Adrenal gland (tissue), 12 donors: Measurements from ENCODE around the gene SARNP. TPM values are rescaled to one million over a fixed set of nuclear protein-coding genes. Genes with fewer than 3 reads are reported as not detected.

ENCODE experiments used
- DNase-seq, 7 donors: peaks; one replicate each; pipeline ENCODE4 v3.0.0-alpha.2; 2019 to 2020
- H3K27ac ChIP-seq, 5 donors: fragments of 200-600 bp; sonication (generic) in 4 of 5; 1 replicate in 3 of 5; 2 replicates in 2 of 5; pipeline versions ENCODE4 v1.5.1 to v1.8.0; 2016 to 2020; ENCODE audit warnings: mild to moderate bottlenecking in 1 of 5
- H3K27me3 ChIP-seq: fragments of 200-600 bp; 2 replicates; pipeline ENCODE4 v1.8.0; 2021
- H3K36me3 ChIP-seq, 2 donors: fragments of 200-600 bp; replicated peaks in 1 of 2; 1 replicate in 1 of 2; 2 replicates in 1 of 2; pipeline versions ENCODE4 v1.5.1 to v1.8.0; 2018 to 2022
- H3K4me1 ChIP-seq, 2 donors: fragments of 200-600 bp; replicated peaks in 1 of 2; 1 replicate in 1 of 2; 2 replicates in 1 of 2; pipeline versions ENCODE4 v1.5.1 to v1.8.0; 2018 to 2021
- H3K4me3 ChIP-seq, 4 donors: fragments of 200-600 bp; sonication (generic) in 3 of 4; one replicate each; pipeline ENCODE4 v1.5.1; 2016 to 2018
- H3K9me3 ChIP-seq, 3 donors: fragments of 200-600 bp; sonication (generic) in 1 of 3; replicated peaks in 1 of 3; 1 replicate in 2 of 3; 2 replicates in 1 of 3; pipeline versions ENCODE4 v1.5.1 to v1.8.0; 2016 to 2021
- CTCF ChIP-seq, 6 experiments: fragments of 450-650 bp in 4 of 6; fragments of 200-600 bp in 2 of 6; sonication (generic) in 1 of 6; IDR thresholded peaks; 1 replicate in 5 of 6; 2 replicates in 1 of 6; pipeline versions ENCODE4 v1.5.1 to v1.8.0; 2016 to 2021; ENCODE audit warnings: antibody characterized with exemption in 6 of 6, mild to moderate bottlenecking in 2 of 6, moderate library complexity in 1 of 6
- POLR2A ChIP-seq, 2 donors: fragments of 450-650 bp; IDR thresholded peaks; one replicate each; pipeline ENCODE4 v1.6.1; 2017; ENCODE audit warnings: antibody characterized with exemption in 2 of 2, mild to moderate bottlenecking in 2 of 2, moderate library complexity in 1 of 2
- WGBS, 4 donors: extraction: QIAGEN DNeasy Blood & Tissue Kit in 2 of 4; methylation state at CpG; one replicate each; pipeline versions ENCODE4 v1.1.5 to v1.1.7; 2013 to 2017; 5-methylcytosine and 5-hydroxymethylcytosine counted together
- intact Hi-C, 2 donors: fragments of 100-400 bp; cut with DNase I; formaldehyde crosslinking; loops; one replicate each; pipeline versions ENCODE4 v1.14.1 to v1.15.0; 2022 to 2023
- polyA plus RNA-seq, 3 donors: library from polyadenylated mRNA; stranded (reverse); fragments of 200-250 nt in 2 of 3; fragments of 350-450 nt in 1 of 3; fragmentation: Illumina TruSeq in 1 of 3; extraction: RNeasy Lipid Tissue Mini Kit (QIAGEN cat#74804) in 1 of 3; gene quantifications; one replicate each; pipeline ENCODE4 v1.2.3, GENCODE V29; 2013 to 2014
- total RNA-seq, 9 donors: library from RNA; depleted of rRNA in 4 of 9; stranded (reverse); fragments of >200 nt in 4 of 9; fragments of 120-200 nt in 1 of 9; fragmentation: NEBNext Ultra II Directional in 1 of 9; extraction: Animal tissue kit (Norgen Biotek cat#: 25700) in 1 of 9; gene quantifications; one replicate each; pipeline versions ENCODE4 v1.1.0 to v1.2.4, GENCODE V29; 2013 to 2023
- donor health status: healthy with polysubstance abuse.
- donor health status: Bipolar disorder and iron deficiency.
- donor health status: DM: yes; HTN: yes; CAD: no.
- donor health status: DM: no; HTN: no; CAD: no.
- donor health status: DM: no; HTN: no; CAD: no.
- donor health status: DM: yes; HTN: yes; CAD: no.

SARNP gene
- total and polyA plus RNA-seq, 12 donors, result 23.2 to 148 (median 59.2) TPM

DNA sequence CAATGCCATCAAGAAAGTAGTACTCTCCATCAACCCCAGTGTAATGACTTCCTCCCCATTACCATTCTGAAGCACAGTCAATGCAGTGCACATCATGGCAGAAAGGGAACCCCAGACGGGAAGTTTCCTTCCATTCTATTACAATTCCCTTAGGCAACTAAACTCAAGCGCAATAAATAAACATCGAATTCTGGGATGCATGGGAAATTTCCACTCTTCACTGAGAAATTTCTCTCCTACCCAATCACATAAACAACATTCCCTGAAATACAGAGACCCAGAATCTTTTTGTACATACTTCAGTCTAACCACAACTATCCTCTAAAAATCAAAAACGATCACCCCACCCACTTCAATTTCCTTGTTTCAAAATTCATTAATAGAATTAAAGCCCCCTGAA lies 20.0 kb downstream of the SARNP start:
- H3K4me3 ChIP-seq, result no peak overlapping the region
- TF ChIP-seq POLR2A (IDR thresholded peaks at IDR 0.05), result no peak
- no peak for TF ChIP-seq CTCF (IDR thresholded peaks at IDR 0.05)
- no peaks in the 10 kb centered on the region for H3K4me1 ChIP-seq
- no peaks in the 10 kb centered on the region for H3K9me3 ChIP-seq
- intact Hi-C loops, result loop anchor here in 1 of 2 donors (5.0 kb wide), 1 partner anchor 55 kb away; the partner anchor contains the start of gene GDF11
- WGBS, 4 donors, result 81 to 87% (median 83%) methylated on average over 4 of the region's 4 CpGs
- no peak for DNase-seq
- peaks cover 0 to 75% of the 10 kb centered on the region in 2 donors for H3K36me3 ChIP-seq
- no peaks in the 10 kb centered on the region for H3K27me3 ChIP-seq
- H3K27ac ChIP-seq, result no peak overlapping the region

- TF ChIP-seq CTCF (IDR thresholded peaks at IDR 0.05) (peak in 5 of 6 experiments; percentile 31 to 57 (median 51)), POLR2A (IDR thresholded peaks at IDR 0.05) (no peak)
- no peak overlapping the region for H3K4me3 ChIP-seq
- peaks cover 0 to 80% of the 10 kb centered on the region in 2 donors for H3K36me3 ChIP-seq
- DNase-seq, result peak in 3 of 7 donors; percentile 35 to 42 (median 36)
- H3K27ac ChIP-seq, result no peak overlapping the region
- intact Hi-C loops, result loop anchor here in 1 of 2 donors (5.0 kb wide), 1 partner anchor 55 kb away; the partner anchor contains the start of gene GDF11
- no peaks in the 10 kb centered on the region for H3K9me3 ChIP-seq
- H3K27me3 ChIP-seq, result no peaks in the 10 kb centered on the region
- no peaks in the 10 kb centered on the region for H3K4me1 ChIP-seq
- WGBS, 4 donors, result 41 to 56% (median 45%) methylated on average over 5 of the region's 5 CpGs
Measured at GRCh38 chr12:55797068-55797467, 20.5 kb downstream of the SARNP start.

- H3K27ac ChIP-seq, result no peak overlapping the region
- no peak overlapping the region for H3K4me3 ChIP-seq
- TF ChIP-seq CTCF (IDR thresholded peaks at IDR 0.05), result no peak
- peaks cover 0 to 75% of the 10 kb centered on the region in 2 donors for H3K36me3 ChIP-seq
- H3K27me3 ChIP-seq, result no peaks in the 10 kb centered on the region
- H3K4me1 ChIP-seq, result no peaks in the 10 kb centered on the region
- no peaks in the 10 kb centered on the region for H3K9me3 ChIP-seq
- intact Hi-C loops, result loop anchor here in 1 of 2 donors (5.0 kb wide), 1 partner anchor 54 kb away; the partner anchor contains the start of gene GDF11
- no peak for DNase-seq
Measured at GRCh38 chr12:55795950-55796349, 21.6 kb downstream of the SARNP start.

DNA sequence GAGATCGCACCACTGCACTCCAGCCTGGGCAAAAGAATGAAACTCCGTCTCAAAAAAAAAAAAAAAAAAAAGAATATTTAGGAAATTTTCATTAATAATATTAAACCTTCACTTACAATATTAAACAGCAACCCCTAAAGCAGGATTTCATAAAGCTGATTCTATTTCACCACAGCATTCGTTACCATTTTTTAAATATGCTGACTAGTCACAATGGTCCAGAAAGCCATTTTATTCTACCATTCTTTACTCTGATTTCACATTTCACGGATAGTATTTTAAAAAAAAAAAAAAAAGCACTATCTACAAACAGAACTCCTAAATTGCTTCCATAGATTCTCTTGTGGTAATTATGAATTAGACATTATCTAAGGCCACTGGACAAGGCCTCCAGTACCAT lies 27.6 kb downstream of the SARNP start:
- WGBS, 4 donors, result 90 to 96% (median 93%) methylated on average over 4 of the region's 4 CpGs
- no peak for TF ChIP-seq CTCF (IDR thresholded peaks at IDR 0.05)
- no peak for TF ChIP-seq POLR2A (IDR thresholded peaks at IDR 0.05)
- intact Hi-C loops, result no loop called here
- no peaks in the 10 kb centered on the region for H3K27me3 ChIP-seq
- peaks cover 0 to 80% of the 10 kb centered on the region in 2 donors for H3K36me3 ChIP-seq
- H3K4me3 ChIP-seq, result no peak overlapping the region
- DNase-seq, result no peak
- no peaks in the 10 kb centered on the region for H3K9me3 ChIP-seq
- no peaks in the 10 kb centered on the region for H3K4me1 ChIP-seq
- no peak overlapping the region for H3K27ac ChIP-seq
